Measurements from ENCODE around the gene POLD2. TPM values are rescaled to one million over a fixed set of nuclear protein-coding genes. Genes with fewer than 3 reads are reported as not detected.

Gene POLD2
- total and polyA plus RNA-seq, 2 of the 13 experiments (the other 11 are each of a cell fraction or from before 2014, with no cell fraction given), result 87.6 to 95.1 TPM

GRCh38 chr7:44071726-44072363 is 51.5 kb downstream of the POLD2 start (continued):
- TF ChIP-seq ZNF367 (CRISPR knock-in tag; IDR thresholded peaks at IDR 0.05; ENCODE audit: borderline replicate concordance) (no peak), ZNF20 (CRISPR knock-in tag; IDR thresholded peaks at IDR 0.05) (no peak), PBX3 (CRISPR knock-in tag; IDR thresholded peaks at IDR 0.05; ENCODE audit: borderline replicate concordance) (no peak), NFIB (CRISPR knock-in tag; IDR thresholded peaks at IDR 0.05; ENCODE audit: borderline replicate concordance) (no peak), SALL2 (CRISPR knock-in tag; IDR thresholded peaks at IDR 0.05) (no peak), KLF13 (CRISPR knock-in tag; IDR thresholded peaks at IDR 0.05) (no peak), NCOA1 (CRISPR knock-in tag; IDR thresholded peaks at IDR 0.05) (no peak), ZFX (CRISPR knock-in tag; IDR thresholded peaks at IDR 0.05; ENCODE audit: low read depth) (peak; percentile 42), XBP1 (CRISPR knock-in tag; IDR thresholded peaks at IDR 0.05) (no peak), ZNF678 (CRISPR knock-in tag; IDR thresholded peaks at IDR 0.05) (no peak), PCBP2 (optimal IDR thresholded peaks at IDR 0.05; ENCODE audit: low read depth, low read length, poor library complexity, severe bottlenecking) (no peak), ELF3 (CRISPR knock-in tag; IDR thresholded peaks at IDR 0.05) (peak; percentile 28; the same call in 1 of the 2 replicates), ZNF609 (CRISPR knock-in tag; IDR thresholded peaks at IDR 0.05; ENCODE audit: borderline replicate concordance) (peak; percentile 36; the same call in 1 of the 2 replicates), HNF4A (CRISPR knock-in tag; IDR thresholded peaks at IDR 0.05) (peak; percentile 88)
